Right ventricle myocardium superior (tissue), 1 donor: ENCODE data around the gene TCF19. TPM values are rescaled to one million over a fixed set of nuclear protein-coding genes. Genes with fewer than 3 reads are reported as not detected.

ENCODE experiments used
- ATAC-seq: fragments of 200-7000 bp; cut with Tn5 transposase; one replicate; pipeline ENCODE4 v1.9.1; 2020; ENCODE audit warnings: mild to moderate bottlenecking; ENCODE audit not compliant: poor library complexity
- DNase-seq: peaks from one replicate; pipeline ENCODE4 v3.0.0-alpha.2; 2020
- intact Hi-C: fragments of 100-400 bp; cut with DNase I; formaldehyde crosslinking; loops from one replicate; pipeline ENCODE4 v1.11.2; 2022
- long read RNA-seq: library from polyadenylated mRNA; unstranded; transcript quantifications from one replicate; pipeline ENCODE4 v2.0.0, GENCODE V29; 2021
- total RNA-seq: library from RNA; stranded (reverse); fragmentation: NEBNext Ultra II Directional; extraction: Animal tissue kit (Norgen Biotek cat#: 25700); gene quantifications from one replicate; pipeline ENCODE4 v1.2.1, GENCODE V29; 2021
- donor health status: DM: no; HTN: yes; CAD: no; lungs with severe emphysema.

The TCF19 gene, protein sequence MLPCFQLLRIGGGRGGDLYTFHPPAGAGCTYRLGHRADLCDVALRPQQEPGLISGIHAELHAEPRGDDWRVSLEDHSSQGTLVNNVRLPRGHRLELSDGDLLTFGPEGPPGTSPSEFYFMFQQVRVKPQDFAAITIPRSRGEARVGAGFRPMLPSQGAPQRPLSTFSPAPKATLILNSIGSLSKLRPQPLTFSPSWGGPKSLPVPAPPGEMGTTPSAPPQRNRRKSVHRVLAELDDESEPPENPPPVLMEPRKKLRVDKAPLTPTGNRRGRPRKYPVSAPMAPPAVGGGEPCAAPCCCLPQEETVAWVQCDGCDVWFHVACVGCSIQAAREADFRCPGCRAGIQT
- total RNA-seq: 3.6 TPM
- long read RNA-seq, transcript TCF19-202 (4 exons, 3,290 nt): major isoform, 9 of 21 reads
- long read RNA-seq, partial matches to known transcripts: 7 of 21 reads
- long read RNA-seq, other reads (novel, unspliced or antisense): 4 of 21 reads

DNA sequence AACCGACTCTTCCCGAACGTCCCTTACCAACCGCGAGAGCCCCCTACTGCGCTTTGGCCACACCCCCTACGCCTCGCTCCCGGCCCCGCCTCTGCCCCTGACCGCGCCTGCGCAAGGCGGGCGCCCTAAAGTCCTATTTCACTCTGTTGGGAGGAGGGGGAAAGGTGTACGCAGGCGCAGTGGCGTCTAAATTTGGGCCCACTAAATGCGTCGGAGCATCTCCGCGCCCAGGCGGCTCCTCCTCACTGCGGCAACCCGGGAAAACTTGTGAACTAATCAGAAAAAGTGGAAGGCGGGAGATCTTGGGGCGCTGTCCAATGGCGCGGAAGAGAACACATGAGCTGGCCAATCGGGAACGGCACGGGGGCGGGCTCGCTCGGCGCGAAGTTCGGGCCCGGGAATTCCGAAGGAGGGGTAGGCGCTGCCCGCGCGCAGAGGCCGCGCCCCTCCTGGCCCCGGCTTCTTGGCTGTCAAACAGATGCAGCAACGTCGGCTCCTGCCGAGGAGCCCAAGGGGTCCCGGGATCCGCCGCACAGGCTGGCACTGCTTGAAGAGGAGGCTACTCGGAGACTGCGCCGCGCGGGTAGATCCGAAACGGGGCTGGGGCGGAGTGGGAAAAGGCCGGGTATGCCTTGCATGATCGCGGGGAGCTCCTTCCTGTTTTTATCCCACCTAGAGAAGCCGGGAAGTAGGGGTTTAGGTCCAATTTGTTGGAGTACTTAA is at the start of gene TCF19:
TSS of gene TCF19 (plus strand) at position 450 of the 723 bp plus-strand sequence. CDS start 881 bp downstream, outside the sequence.
- DNase-seq: peak; percentile 100
- intact Hi-C loops: no loop called here
- ATAC-seq: peak; percentile 99

- ATAC-seq (no peak), DNase-seq (no peak)
- intact Hi-C loops: no loop called here
Observed at GRCh38 chr6:31110825-31111582, 47.4 kb upstream of the TCF19 start.

- intact Hi-C loops: no loop called here
- DNase-seq (no peak), ATAC-seq (no peak)
Observed at GRCh38 chr6:31111712-31112111, 46.7 kb upstream of the TCF19 start.

DNA sequence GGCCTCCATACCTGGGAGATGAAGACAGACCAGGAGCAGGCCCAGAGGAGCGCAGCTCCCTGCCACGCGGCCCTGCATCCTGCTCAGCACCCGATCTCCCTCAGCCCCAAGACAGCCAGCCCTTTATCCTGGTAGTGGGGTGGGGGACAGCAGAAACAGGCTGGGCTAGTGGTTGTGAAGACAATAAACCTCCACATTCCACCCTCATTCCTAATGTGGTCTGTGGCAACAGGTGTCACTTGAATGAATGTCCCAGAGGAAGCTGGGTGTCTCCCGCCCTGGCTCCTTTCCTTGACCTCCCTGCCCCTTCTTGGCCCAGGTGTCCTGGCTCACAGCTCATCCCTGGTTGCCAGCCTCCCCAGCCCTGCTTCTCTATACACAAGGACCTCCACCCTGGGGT is 45.9 kb upstream of the TCF19 start, which contains the start of gene C6orf15:
TSS of gene C6orf15 (minus strand) at position 98 of the 400 bp plus-strand sequence. CDS start at position 78, 20 bp downstream.
- ATAC-seq: no peak
- intact Hi-C loops: no loop called here
- DNase-seq: no peak

DNA sequence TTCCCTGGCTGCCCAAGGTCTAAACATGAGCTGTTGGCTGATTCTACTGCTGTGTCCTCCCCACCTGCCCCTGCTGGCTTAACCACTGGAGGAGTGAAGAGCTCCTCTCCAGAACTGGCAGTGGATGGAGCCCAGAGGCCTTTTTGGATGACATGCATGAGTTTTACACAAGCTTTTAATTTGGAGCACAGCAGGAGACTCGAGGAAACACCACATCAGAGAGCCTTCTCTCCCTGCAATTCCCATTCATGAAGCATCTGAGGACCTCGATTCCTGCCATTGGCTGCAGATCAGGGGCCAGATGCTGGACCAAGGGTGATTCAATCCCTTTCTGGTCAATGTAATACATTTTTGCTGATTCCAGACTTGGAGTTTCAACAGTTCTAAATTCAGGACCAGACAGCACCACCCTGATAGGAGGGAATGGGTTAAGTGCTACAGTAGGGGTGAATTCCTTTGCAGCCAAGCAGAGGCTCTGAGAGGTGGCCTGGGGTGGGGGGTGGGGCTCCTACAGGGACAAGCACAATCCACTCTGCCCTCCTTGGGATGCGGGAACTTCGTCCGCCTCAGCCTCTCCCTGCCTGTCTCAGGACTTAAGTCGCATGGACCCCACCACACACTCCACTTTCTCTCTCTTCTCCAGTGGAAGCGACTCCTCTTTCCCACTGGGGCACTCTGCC is 44.4 kb upstream of the TCF19 start:
- ATAC-seq: peak; percentile 7
- no peak for DNase-seq
- intact Hi-C loops: no loop called here

DNA sequence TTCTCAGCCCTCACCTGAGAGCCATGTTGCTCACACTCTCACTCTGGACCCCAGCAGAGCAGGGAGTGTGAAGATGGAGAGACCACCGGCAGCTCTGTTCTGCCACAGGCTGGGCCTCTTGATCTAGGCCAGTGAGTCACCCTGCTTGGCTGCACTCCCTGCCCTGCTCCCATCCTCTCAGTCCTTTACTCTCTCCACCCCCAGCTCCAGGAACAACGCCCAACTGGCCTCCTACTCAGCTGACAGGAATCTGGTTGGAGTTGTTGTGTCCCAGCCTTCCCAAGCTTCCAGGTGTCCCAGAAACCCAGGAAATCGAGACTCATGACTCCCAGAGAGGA is 43.9 kb upstream of the TCF19 start, which contains the start of gene PSORS1C1:
TSS of gene PSORS1C1 (plus strand) at position 260 of the 338 bp plus-strand sequence. CDS start 14,833 bp downstream, outside the sequence.
- intact Hi-C loops: no loop called here
- peak; percentile 91 for DNase-seq
- peak; percentile 95 for ATAC-seq

DNA sequence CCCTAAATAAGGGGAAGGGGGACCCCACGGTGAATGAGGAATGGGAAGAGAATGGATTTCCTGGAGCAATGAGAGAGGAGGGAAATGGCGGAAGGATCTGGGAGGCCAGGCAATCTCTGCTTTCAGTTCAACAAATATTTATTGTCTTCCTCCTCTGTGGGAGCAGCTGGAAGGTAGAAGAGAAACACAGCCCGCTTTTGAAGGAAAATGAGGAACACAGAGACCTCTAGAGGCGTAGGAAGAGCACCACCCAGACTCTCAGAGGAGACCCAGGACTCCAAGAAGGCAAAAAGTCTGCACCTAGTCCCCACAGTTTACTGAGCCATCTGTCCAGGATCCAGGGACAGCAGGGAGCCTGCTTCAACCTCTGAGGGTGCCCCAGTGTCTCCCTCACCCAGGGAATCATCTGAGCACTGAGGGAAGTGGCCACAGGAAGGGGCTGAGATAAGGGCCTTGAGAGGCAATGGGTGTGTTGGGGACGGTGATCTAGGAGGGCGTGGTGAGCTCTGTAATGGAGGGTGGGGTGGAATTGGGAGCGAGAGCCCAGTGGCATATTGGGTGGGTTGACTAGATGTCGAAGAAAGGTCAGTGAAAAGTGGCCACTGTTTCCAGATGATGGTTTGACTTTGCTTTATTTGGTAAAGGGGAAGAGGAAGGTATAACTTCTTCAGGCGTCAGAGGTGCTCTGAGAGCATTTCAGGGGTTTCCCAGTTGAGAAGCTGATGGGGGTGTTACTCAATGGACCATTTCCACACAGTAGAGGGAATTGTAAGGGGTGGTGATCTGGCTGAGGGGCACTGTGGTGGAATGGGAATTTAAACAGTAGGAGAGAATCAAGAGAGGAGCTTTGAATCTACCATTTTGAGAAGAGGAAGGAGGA is 43.2 kb upstream of the TCF19 start:
- ATAC-seq: peak; percentile 47
- DNase-seq: no peak
- intact Hi-C loops: no loop called here

- ATAC-seq (no peak), DNase-seq (no peak)
- intact Hi-C loops: no loop called here
Observed at GRCh38 chr6:31115941-31116560, 42.3 kb upstream of the TCF19 start.

- intact Hi-C loops: no loop called here
- ATAC-seq (peak; percentile 10), DNase-seq (peak; percentile 61)
Observed at GRCh38 chr6:31116661-31117385, 41.6 kb upstream of the TCF19 start.

DNA sequence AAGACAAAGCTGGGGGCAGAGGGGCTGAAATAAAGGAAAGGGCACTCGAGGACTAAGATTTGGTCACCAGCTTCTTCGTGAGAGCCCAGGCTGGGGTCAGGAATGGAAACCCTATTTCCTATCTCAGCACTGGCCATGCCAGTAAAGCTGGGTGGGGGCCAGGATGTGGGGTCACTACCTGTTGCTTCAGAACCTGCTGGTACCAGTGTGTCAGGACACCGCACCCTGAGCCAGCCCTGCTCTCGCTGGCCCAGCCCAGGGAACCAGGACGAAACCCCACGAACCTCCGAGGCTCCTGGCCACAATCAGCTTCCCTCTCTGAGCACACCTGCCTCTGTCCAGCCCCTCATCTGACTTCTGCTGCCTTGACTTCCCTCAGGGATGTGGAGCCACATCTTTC is 40.2 kb upstream of the TCF19 start:
- ATAC-seq: no peak
- intact Hi-C loops: no loop called here
- no peak for DNase-seq

GRCh38 chr6:31120151-31120915 is 38.1 kb upstream of the TCF19 start, which contains the start of gene CDSN:
Gene CDSN (minus strand): TSS chr6:31120446. CDS start chr6:31120419, 27 bp downstream.
- intact Hi-C loops: no loop called here
- DNase-seq (no peak), ATAC-seq (no peak)

- intact Hi-C loops: no loop called here
- ATAC-seq (no peak), DNase-seq (no peak)
Observed at GRCh38 chr6:31121131-31121790, 37.1 kb upstream of the TCF19 start.

GRCh38 chr6:31122791-31123706 is 35.3 kb upstream of the TCF19 start:
- peak; percentile 82 for ATAC-seq
- DNase-seq: peak; percentile 63
- intact Hi-C loops: no loop called here

GRCh38 chr6:31125162-31125561 is 33.2 kb upstream of the TCF19 start:
- ATAC-seq (peak; percentile 14), DNase-seq (no peak)
- intact Hi-C loops: no loop called here
